IPS-18c (cell line): ENCODE results near the gene CASK.

Source experiments
- H3K4me3 ChIP-seq: 2 replicates; pipeline ENCODE4 v1.7.0; 2013; ENCODE audit warnings: low read depth, mild to moderate bottlenecking, low read length, moderate library complexity; ENCODE audit not compliant: insufficient read depth
- H3K9me3 ChIP-seq: one replicate; pipeline ENCODE4 v1.6.1; 2013; ENCODE audit warnings: mild to moderate bottlenecking, low read length, moderate library complexity; ENCODE audit not compliant: control insufficient read depth, insufficient read depth

CASK gene

GRCh38 chrX:41868392-41868977, 54.9 kb downstream of the CASK start:
- Histone ChIP-seq H3K9me3 (no peaks in the 10 kb centered on the region), H3K4me3 (no peak overlapping the region)

- H3K4me3 ChIP-seq = no peak overlapping the region
Measured at GRCh38 chrX:41863343-41864203, 59.8 kb downstream of the CASK start.

GRCh38 chrX:41862562-41863184, 60.7 kb downstream of the CASK start:
- Histone ChIP-seq H3K4me3 (no peak overlapping the region), H3K9me3 (no peaks in the 10 kb centered on the region)

More at GRCh38 chrX:41863343-41864203, 59.8 kb downstream of the CASK start:
- H3K9me3 ChIP-seq = no peaks in the 10 kb centered on the region

- Histone ChIP-seq H3K9me3 (peaks cover 5% of the 10 kb centered on the region), H3K4me3 (no peak overlapping the region)
Measured at GRCh38 chrX:41858161-41858775, 65.1 kb downstream of the CASK start.

GRCh38 chrX:41857670-41858069, 65.7 kb downstream of the CASK start:
- H3K9me3 ChIP-seq = peaks cover 5% of the 10 kb centered on the region
- no peak overlapping the region for H3K4me3 ChIP-seq

- no peaks in the 10 kb centered on the region for H3K9me3 ChIP-seq
- H3K4me3 ChIP-seq = no peak overlapping the region
Measured at GRCh38 chrX:41846714-41847113, 76.6 kb downstream of the CASK start.

GRCh38 chrX:41837270-41837944, 85.9 kb downstream of the CASK start:
- no peak overlapping the region for H3K4me3 ChIP-seq
- H3K9me3 ChIP-seq = no peaks in the 10 kb centered on the region

GRCh38 chrX:41828826-41829225, 94.5 kb downstream of the CASK start:
- H3K9me3 ChIP-seq = peaks cover 2% of the 10 kb centered on the region

GRCh38 chrX:41827886-41828285, 95.5 kb downstream of the CASK start:
- Histone ChIP-seq H3K4me3 (no peak overlapping the region), H3K9me3 (peaks cover 2% of the 10 kb centered on the region)

More at GRCh38 chrX:41828826-41829225, 94.5 kb downstream of the CASK start:
- H3K4me3 ChIP-seq = no peak overlapping the region

GRCh38 chrX:41825796-41826195, 97.6 kb downstream of the CASK start:
- H3K4me3 ChIP-seq = no peak overlapping the region

GRCh38 chrX:41824551-41824950, 98.8 kb downstream of the CASK start:
- Histone ChIP-seq H3K4me3 (no peak overlapping the region), H3K9me3 (peaks cover 2% of the 10 kb centered on the region)

More at GRCh38 chrX:41825796-41826195, 97.6 kb downstream of the CASK start:
- peaks cover 2% of the 10 kb centered on the region for H3K9me3 ChIP-seq

- Histone ChIP-seq H3K4me3 (no peak overlapping the region), H3K9me3 (peaks cover 2% of the 10 kb centered on the region)
Measured at GRCh38 chrX:41823402-41823801, 100.0 kb downstream of the CASK start.

- no peak overlapping the region for H3K4me3 ChIP-seq
Measured at GRCh38 chrX:41822892-41823291, 100.5 kb downstream of the CASK start.

GRCh38 chrX:41808047-41808446, 115.3 kb downstream of the CASK start:
- H3K9me3 ChIP-seq = peaks cover 10% of the 10 kb centered on the region
- no peak overlapping the region for H3K4me3 ChIP-seq

More at GRCh38 chrX:41822892-41823291, 100.5 kb downstream of the CASK start:
- peaks cover 2% of the 10 kb centered on the region for H3K9me3 ChIP-seq

- no peak overlapping the region for H3K4me3 ChIP-seq
- H3K9me3 ChIP-seq = peaks cover 11% of the 10 kb centered on the region
Measured at GRCh38 chrX:41802958-41803357, 120.4 kb downstream of the CASK start.

GRCh38 chrX:41799661-41800060, 123.7 kb downstream of the CASK start:
- peaks cover 8% of the 10 kb centered on the region for H3K9me3 ChIP-seq
- H3K4me3 ChIP-seq = no peak overlapping the region

GRCh38 chrX:41796577-41796976, 126.8 kb downstream of the CASK start:
- H3K9me3 ChIP-seq = peaks cover 6% of the 10 kb centered on the region
- no peak overlapping the region for H3K4me3 ChIP-seq
